ENCODE results near the gene CACNA2D3. TPM values are rescaled to one million over a fixed set of nuclear protein-coding genes. Genes with fewer than 3 reads are reported as not detected.

Gene CACNA2D3
- total RNA-seq, 1 experiment from 2014 or later = not detected

GRCh38 chr3:54957711-54958110 lies 835.4 kb downstream of the CACNA2D3 start:
- ATAC-seq (no peak), DNase-seq (no peak)
- no peaks in the 10 kb centered on the region for H3K9me3 ChIP-seq (ENCODE audit: low read length)
- H3K27ac ChIP-seq (ENCODE audit: low read length) = no peak overlapping the region
- peaks cover 4% of the 10 kb centered on the region; the same call in 1 of the 2 replicates for H3K27me3 ChIP-seq (ENCODE audit: low read length)
- H3K9ac ChIP-seq (ENCODE audit: low read length) = no peak overlapping the region
- CTCF ChIA-PET = no interaction called here
- POLR2A ChIA-PET (ENCODE audit: unreplicated experiment) = no interaction called here
- H4K20me1 ChIP-seq (ENCODE audit: low read length) = no peaks in the 10 kb centered on the region
- no peaks in the 10 kb centered on the region for H3K79me2 ChIP-seq (ENCODE audit: low read length)
- no peaks in the 10 kb centered on the region for H3F3A ChIP-seq (ENCODE audit: low read length, unreplicated experiment)
- no TSS peak for BruUV-seq (replicated peaks)
- H3K4me3 ChIP-seq (ENCODE audit: low read length) = no peak overlapping the region
- no peaks in the 10 kb centered on the region for H3K36me3 ChIP-seq (ENCODE audit: low read depth, low read length)
- TF ChIP-seq EZH2phosphoT487 (IDR thresholded peaks at IDR 0.05; ENCODE audit: borderline replicate concordance, low read length) = no peak
- no peak for TF ChIP-seq EZH2 (IDR thresholded peaks at IDR 0.05; ENCODE audit: low read length, unreplicated experiment)
- no peak for TF ChIP-seq CTCF (conservative IDR thresholded peaks at IDR 0.05; ENCODE audit: low read depth, low read length)
- H3K9me2 ChIP-seq (replicated peaks; ENCODE audit: low read length) = no peaks in the 10 kb centered on the region
- intact Hi-C loops (cut with micrococcal nuclease) = no loop called here
- H3K4me1 ChIP-seq (ENCODE audit: insufficient read depth, low read length) = 0 out of 2 replicates have a peak, but pooled peaks cover 5% of the 10 kb centered on the region
- no peak overlapping the region for H2AFZ ChIP-seq (ENCODE audit: low read length)
- no peak overlapping the region for H3K4me2 ChIP-seq (ENCODE audit: low read length)

DNA sequence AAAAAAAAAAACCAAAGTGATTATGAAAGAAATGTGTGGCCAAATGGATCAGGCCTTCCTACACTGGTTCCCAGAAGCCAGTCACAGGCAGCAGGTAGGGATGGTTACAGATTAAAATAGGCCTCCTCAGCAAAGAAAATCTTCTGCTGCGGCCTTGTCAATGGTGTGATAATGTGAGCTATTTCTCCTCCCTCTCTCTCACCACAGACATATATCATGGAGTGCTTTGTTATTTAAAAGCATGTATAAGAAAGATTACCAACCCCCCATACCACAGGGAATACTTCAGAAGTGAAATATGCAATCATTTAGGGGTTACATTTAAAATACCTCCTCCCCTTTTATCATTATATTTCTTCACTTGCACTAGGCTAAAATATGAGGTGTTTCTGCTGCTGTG lies 837.7 kb downstream of the CACNA2D3 start:
- no peaks in the 10 kb centered on the region for H3K9me2 ChIP-seq (replicated peaks; ENCODE audit: low read length)
- TF ChIP-seq EZH2 (IDR thresholded peaks at IDR 0.05; ENCODE audit: low read length, unreplicated experiment) (no peak), EZH2phosphoT487 (IDR thresholded peaks at IDR 0.05; ENCODE audit: borderline replicate concordance, low read length) (no peak), CTCF (conservative IDR thresholded peaks at IDR 0.05; ENCODE audit: low read depth, low read length) (no peak)
- ATAC-seq = no peak
- H3F3A ChIP-seq (ENCODE audit: low read length, unreplicated experiment) = no peaks in the 10 kb centered on the region
- intact Hi-C loops (cut with micrococcal nuclease) = no loop called here
- H3K9ac ChIP-seq (ENCODE audit: low read length) = no peak overlapping the region
- no peak overlapping the region for H3K27ac ChIP-seq (ENCODE audit: low read length)
- H3K36me3 ChIP-seq (ENCODE audit: low read depth, low read length) = no peaks in the 10 kb centered on the region
- no TSS peak for BruUV-seq (replicated peaks)
- H3K4me2 ChIP-seq (ENCODE audit: low read length) = no peak overlapping the region
- POLR2A ChIA-PET (ENCODE audit: unreplicated experiment) = no interaction called here
- DNase-seq = no peak
- H3K4me1 ChIP-seq (ENCODE audit: insufficient read depth, low read length) = no peaks in the 10 kb centered on the region
- H3K79me2 ChIP-seq (ENCODE audit: low read length) = no peaks in the 10 kb centered on the region
- H4K20me1 ChIP-seq (ENCODE audit: low read length) = no peaks in the 10 kb centered on the region
- H3K27me3 ChIP-seq (ENCODE audit: low read length) = peaks cover 4% of the 10 kb centered on the region; the same call in 1 of the 2 replicates
- no peak overlapping the region for H3K4me3 ChIP-seq (ENCODE audit: low read length)
- no peaks in the 10 kb centered on the region for H3K9me3 ChIP-seq (ENCODE audit: low read length)
- no peak overlapping the region for H2AFZ ChIP-seq (ENCODE audit: low read length)
- CTCF ChIA-PET = no interaction called here

DNA sequence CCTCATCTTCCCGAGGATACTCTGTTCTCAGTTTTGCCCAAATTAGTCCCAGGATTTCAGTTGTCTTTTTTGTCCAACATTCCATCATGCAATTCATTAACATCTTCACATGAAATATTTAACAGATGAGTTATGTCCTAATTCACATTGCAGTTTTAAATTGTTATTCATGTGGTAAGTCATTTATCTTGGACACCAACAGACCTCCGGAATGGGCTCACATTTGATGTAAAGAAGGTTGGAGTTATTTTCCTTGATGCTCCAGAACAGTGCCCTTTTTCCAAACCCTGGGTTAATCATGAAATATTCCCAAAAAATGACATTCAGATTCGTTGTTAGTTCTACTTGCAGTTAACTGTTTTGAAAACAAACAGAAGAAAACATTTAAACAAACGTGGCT lies 838.3 kb downstream of the CACNA2D3 start:
- no TSS peak for BruUV-seq (replicated peaks)
- Histone ChIP-seq H3K4me2 (ENCODE audit: low read length) (no peak overlapping the region), H3K9ac (ENCODE audit: low read length) (no peak overlapping the region), H3F3A (ENCODE audit: low read length, unreplicated experiment) (no peaks in the 10 kb centered on the region), H3K36me3 (ENCODE audit: low read depth, low read length) (no peaks in the 10 kb centered on the region), H4K20me1 (ENCODE audit: low read length) (no peaks in the 10 kb centered on the region), H3K79me2 (ENCODE audit: low read length) (no peaks in the 10 kb centered on the region), H3K27me3 (ENCODE audit: low read length) (peaks cover 9% of the 10 kb centered on the region; the same call in 1 of the 2 replicates), H3K9me3 (ENCODE audit: low read length) (no peaks in the 10 kb centered on the region), H2AFZ (ENCODE audit: low read length) (no peak overlapping the region), H3K27ac (ENCODE audit: low read length) (no peak overlapping the region), H3K9me2 (replicated peaks; ENCODE audit: low read length) (no peaks in the 10 kb centered on the region), H3K4me3 (ENCODE audit: low read length) (no peak overlapping the region), H3K4me1 (ENCODE audit: insufficient read depth, low read length) (no peaks in the 10 kb centered on the region)
- ATAC-seq (no peak), DNase-seq (no peak)
- TF ChIP-seq EZH2 (IDR thresholded peaks at IDR 0.05; ENCODE audit: low read length, unreplicated experiment) (no peak), CTCF (conservative IDR thresholded peaks at IDR 0.05; ENCODE audit: low read depth, low read length) (no peak), EZH2phosphoT487 (IDR thresholded peaks at IDR 0.05; ENCODE audit: borderline replicate concordance, low read length) (no peak)
- ChIA-PET POLR2A (ENCODE audit: unreplicated experiment) (no interaction called here), CTCF (no interaction called here)
- intact Hi-C loops (cut with micrococcal nuclease) = no loop called here
